Endothelial cell of umbilical vein (primary cell): ENCODE data around the gene ANKRD39. TPM values are rescaled to one million over a fixed set of nuclear protein-coding genes. Genes with fewer than 3 reads are reported as not detected.

Source experiments
- BruUV-seq: library from RNA; stranded (reverse); fragments of 400-500 nt; replicated peaks from 2 replicates; lab custom pipeline; 2021; lab: Mats Ljungman, UMichigan
- CTCF ChIA-PET: fragments of 300-600, 350-600 bp; sonication (Branson Sonifier 250); formaldehyde crosslinking; loops from one replicate; lab custom pipeline; 2021; ENCODE audit warnings: antibody characterized with exemption, inconsistent platforms; lab: Charles Lee
- POLR2A ChIA-PET: fragments of 300-600, 350-600 bp; sonication (Branson Sonifier 250); formaldehyde crosslinking; loops from one replicate; lab custom pipeline; 2021; ENCODE audit warnings: antibody characterized with exemption, inconsistent platforms; lab: Charles Lee
- DNase-seq: peaks from one replicate; pipeline ENCODE4 v3.0.0-alpha.2; 2011; ENCODE audit warnings: low read depth, low spot score
- FAIRE-seq: peaks from 2 replicates; lab custom pipeline; 2011; peaks lifted over from hg19 to GRCh38; lab: Jason Lieb, UNC
- H2AFZ ChIP-seq: 2 replicates; pipeline ENCODE4 v1.6.0; 2012; ENCODE audit warnings: low read depth, low read length, control low read depth, inconsistent platforms
- H3K27ac ChIP-seq: 2 replicates; pipeline ENCODE4 v1.5.1; 2011; ENCODE audit warnings: low read depth, mild to moderate bottlenecking, control low read depth, low read length, moderate library complexity; ENCODE audit not compliant: insufficient read depth
- H3K27me3 ChIP-seq, 2 experiments: 2 replicates each; pipeline versions ENCODE4 v1.6.0 to v1.6.1; 2011; ENCODE audit warnings: low read length in 2 of 2, mixed read lengths in 1 of 2; ENCODE audit not compliant: control insufficient read depth in 2 of 2, insufficient read depth in 2 of 2
- H3K36me3 ChIP-seq, 2 experiments: 2 replicates in 1 of 2; 3 replicates in 1 of 2; pipeline ENCODE4 v1.5.1; 2011; ENCODE audit warnings: low read length in 2 of 2, mild to moderate bottlenecking in 1 of 2, moderate library complexity in 1 of 2; ENCODE audit not compliant: control insufficient read depth in 2 of 2, insufficient read depth in 2 of 2; ENCODE audit errors: extremely low read depth in 1 of 2
- H3K4me1 ChIP-seq: 3 replicates; pipeline ENCODE4 v1.5.1; 2011; ENCODE audit warnings: mild to moderate bottlenecking, low read length; ENCODE audit not compliant: control insufficient read depth, insufficient read depth; ENCODE audit errors: extremely low read depth
- H3K4me2 ChIP-seq: 2 replicates; pipeline ENCODE4 v1.6.1; 2011; ENCODE audit warnings: low read length, control low read depth, mixed read lengths; ENCODE audit not compliant: insufficient read depth
- H3K4me3 ChIP-seq, 3 experiments: fragments of 200-600 bp in 1 of 3; sonication (generic), shearing (Covaris generic) in 1 of 3; replicated peaks in 1 of 3; 2 replicates each; pipeline ENCODE4 v1.5.1; 2011 to 2016; ENCODE audit warnings: control low read depth in 3 of 3, low read length in 3 of 3, mild to moderate bottlenecking in 2 of 3, inconsistent platforms in 1 of 3, low read depth in 1 of 3, moderate library complexity in 1 of 3; ENCODE audit not compliant: insufficient read depth in 1 of 3
- H3K79me2 ChIP-seq: 2 replicates; pipeline ENCODE4 v1.6.0; 2012; ENCODE audit warnings: low read length, inconsistent platforms; ENCODE audit not compliant: control insufficient read depth, insufficient read depth
- H3K9ac ChIP-seq: replicated peaks from 2 replicates; pipeline ENCODE3; 2011; ENCODE audit warnings: low read length, control low read depth; ENCODE audit not compliant: insufficient read depth; ENCODE audit errors: extremely low read depth
- H3K9me1 ChIP-seq: replicated peaks from 3 replicates; pipeline ENCODE4 v1.6.0; 2011; ENCODE audit warnings: mild to moderate bottlenecking, low read length; ENCODE audit not compliant: control insufficient read depth, insufficient read depth; ENCODE audit errors: extremely low read depth
- H3K9me3 ChIP-seq: replicated peaks from 2 replicates; pipeline ENCODE4 v1.5.1; 2012; ENCODE audit warnings: low read length, inconsistent platforms; ENCODE audit not compliant: control insufficient read depth, insufficient read depth
- H4K20me1 ChIP-seq: replicated peaks from 2 replicates; pipeline ENCODE3; 2011; ENCODE audit warnings: mild to moderate bottlenecking, low read length; ENCODE audit not compliant: control insufficient read depth, insufficient read depth; ENCODE audit errors: extremely low read depth
- CTCF ChIP-seq, 2 donors: IDR thresholded peaks; 1 replicate in 1 of 2; 2 replicates in 1 of 2; pipeline ENCODE4 v1.5.1; 2011; ENCODE audit warnings: low read length in 2 of 2, mild to moderate bottlenecking in 2 of 2, moderate library complexity in 2 of 2, control low read depth in 1 of 2, inconsistent platforms in 1 of 2, low read depth in 1 of 2; ENCODE audit not compliant: insufficient read depth in 1 of 2; ENCODE audit errors: extremely low read depth in 1 of 2
- FOS ChIP-seq: IDR thresholded peaks from 2 replicates; pipeline ENCODE4 v1.6.1; 2011; ENCODE audit warnings: mild to moderate bottlenecking, low read length, moderate library complexity, borderline replicate concordance; ENCODE audit not compliant: insufficient read depth
- GATA2 ChIP-seq: IDR thresholded peaks from 2 replicates; pipeline ENCODE4 v1.7.0; 2011; ENCODE audit warnings: low read depth, mild to moderate bottlenecking, moderate library complexity, mixed read lengths, low read length; ENCODE audit not compliant: insufficient read length, insufficient read depth
- JUN ChIP-seq: IDR thresholded peaks from 2 replicates; pipeline ENCODE4 v1.6.1; 2011; ENCODE audit warnings: borderline replicate concordance, low read depth; ENCODE audit not compliant: insufficient read length, insufficient read depth
- MYC ChIP-seq: IDR thresholded peaks from one replicate; pipeline ENCODE4 v1.6.1; 2011; ENCODE audit warnings: mild to moderate bottlenecking, low read depth, low read length
- POLR2A ChIP-seq: IDR thresholded peaks from 2 replicates; pipeline ENCODE4 v1.6.1; 2012; ENCODE audit warnings: low read depth, mild to moderate bottlenecking, control low read depth, low read length
- POLR2AphosphoS5 ChIP-seq: IDR thresholded peaks from 2 replicates; pipeline ENCODE4 v1.6.1; 2012; ENCODE audit warnings: low read depth, mild to moderate bottlenecking, control low read depth, low read length, moderate library complexity; ENCODE audit not compliant: insufficient read depth
- dilution Hi-C: fragments of 300-500 bp; cut with MboI; formaldehyde crosslinking; loops from one replicate; pipeline ENCODE4 v1.15.0; 2019; ENCODE audit warnings: low sequenced_read_pairs; ENCODE audit not compliant: extremely low pct_ligation_motif_present
- intact Hi-C: fragments of 100-400 bp; cut with micrococcal nuclease; formaldehyde crosslinking; loops from one replicate; pipeline ENCODE4 v1.10.0; 2022
- polyA plus RNA-seq, 4 experiments: library from polyadenylated mRNA; depleted of rRNA in 3 of 4; stranded (reverse) in 3 of 4; unstranded in 1 of 4; fragments of >200 nt; gene quantifications; 2 replicates each; pipeline versions ENCODE4 v1.2.1 to v1.2.3, GENCODE V29; 2011 to 2012; ENCODE audit warnings: missing spikeins in 1 of 4
- total RNA-seq: library from RNA; stranded (reverse); gene quantifications from 2 replicates; pipeline ENCODE4 v1.2.3, GENCODE V29; 2021

The ANKRD39 gene
- total and polyA plus RNA-seq, 2 donors (not counting 3 experiments of a cell fraction or from before 2014, with no cell fraction given) = 14.7 to 17.9 TPM

- no peaks in the 10 kb centered on the region for H3K9me1 ChIP-seq
- no peaks in the 10 kb centered on the region for H4K20me1 ChIP-seq
- FAIRE-seq = peak; percentile 92
- H3K9ac ChIP-seq = peak within 1 kb of the TSS; percentile 45
- no peaks in the 10 kb centered on the region for H3K36me3 ChIP-seq
- peak within 1 kb of the TSS; percentile 52 to 82 (median 75) for H3K4me3 ChIP-seq
- peak within 1 kb of the TSS; percentile 97 for H2AFZ ChIP-seq
- dilution Hi-C loops (no loop called here), intact Hi-C loops (loop anchor here (1.0 to 2.0 kb wide), 5 partner anchors 42 to 279 kb away; partner anchors contain the start of genes ANKRD39, ARID5A, CNNM4 and KANSL3)
- H3K9me3 ChIP-seq = no peaks in the 10 kb centered on the region
- DNase-seq = peak; percentile 95
- BruUV-seq = no TSS peak
- no peak within 1 kb of the TSS for H3K27ac ChIP-seq
- ChIA-PET CTCF (interaction anchor here (0.6 to 2.9 kb wide), 16 partner anchors 10 to 791 kb away, joined by 3 to 16 read pairs (median 5); partner anchors contain the start of genes ANKRD36 and ANKRD39), POLR2A (interaction anchor here (0.8 kb wide), 1 partner anchor 42 kb away, joined by 4 read pairs; the partner anchor contains the start of gene ANKRD39)
- TF ChIP-seq MYC = no peak
- TF ChIP-seq POLR2AphosphoS5 = peak; percentile 88
- TF ChIP-seq FOS = no peak
- peak; percentile 45 to 76 for TF ChIP-seq CTCF (IDR thresholded peaks at IDR 0.05; ENCODE audit: extremely low read depth in 1 of 2, insufficient read depth in 1 of 2, low read depth in 1 of 2, low read length in 2 of 2)
- no peak for TF ChIP-seq GATA2
- no peak for TF ChIP-seq JUN
- TF ChIP-seq POLR2A = peak; percentile 60
- H3K4me2 ChIP-seq = peak within 1 kb of the TSS; percentile 94
- peaks cover 10% of the 10 kb centered on the region for H3K79me2 ChIP-seq
- no peaks in the 10 kb centered on the region for H3K27me3 ChIP-seq
- H3K4me1 ChIP-seq = peaks cover 13% of the 10 kb centered on the region
Measured at GRCh38 chr2:96816127-96816835, 41.5 kb downstream of the ANKRD39 start, which contains the start of gene CNNM3. Gene CNNM3 (plus strand): TSS chr2:96816268. CDS start chr2:96816278, 10 bp downstream.
